GM18858 (cell line): ENCODE data around the gene PEX7.
"Not testable (repeated sequence)": the region's sequence is repeated elsewhere in the genome, so short reads cannot be mapped to it uniquely, and the experiment has no call there.

Source experiments
- ATAC-seq: cut with Tn5 transposase; IDR thresholded peaks from one replicate; pipeline ENCODE4 v1.9.1; 2021; ENCODE audit not compliant: unreplicated experiment

PEX7 gene

DNA sequence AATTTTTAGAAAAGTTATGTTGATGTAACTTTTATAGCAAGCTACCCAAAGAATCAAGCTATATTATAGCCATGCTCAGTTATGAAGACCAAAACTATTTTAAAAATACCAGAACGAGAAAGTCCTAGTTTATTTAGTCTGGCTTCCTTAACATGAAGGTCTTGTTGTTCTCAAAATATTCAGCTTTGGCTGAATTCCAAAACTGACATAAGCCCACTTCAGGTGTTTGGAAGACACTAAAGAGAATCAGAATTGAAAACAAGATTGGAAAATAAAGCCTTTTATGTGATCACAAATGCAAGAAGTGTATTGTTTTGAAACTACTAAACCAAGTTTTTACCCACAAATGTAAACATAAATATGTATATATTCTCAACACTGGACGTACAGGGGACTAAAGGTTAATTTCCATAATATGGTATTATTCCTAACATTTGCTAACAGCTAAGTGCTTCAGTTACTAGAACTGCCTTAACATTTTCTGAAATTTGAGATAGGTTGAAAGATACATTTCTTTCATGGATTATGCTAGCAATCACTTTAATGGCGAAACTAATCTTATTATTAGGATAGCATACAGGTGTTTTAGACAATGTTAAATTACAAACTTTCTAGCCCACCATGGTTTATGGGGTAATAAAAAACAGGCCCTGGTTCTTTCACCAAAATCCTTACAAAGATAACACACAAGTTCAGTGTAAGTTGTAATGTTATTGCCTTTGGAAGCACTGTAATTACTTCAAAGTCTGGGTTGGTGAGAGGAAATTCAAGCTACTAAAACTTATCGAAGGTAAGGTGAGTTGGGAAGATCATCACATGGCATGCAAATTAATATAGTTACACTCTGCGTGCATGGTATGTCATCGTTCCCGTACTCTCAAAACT is 31.7 kb upstream of the PEX7 start:
- no peak for ATAC-seq

DNA sequence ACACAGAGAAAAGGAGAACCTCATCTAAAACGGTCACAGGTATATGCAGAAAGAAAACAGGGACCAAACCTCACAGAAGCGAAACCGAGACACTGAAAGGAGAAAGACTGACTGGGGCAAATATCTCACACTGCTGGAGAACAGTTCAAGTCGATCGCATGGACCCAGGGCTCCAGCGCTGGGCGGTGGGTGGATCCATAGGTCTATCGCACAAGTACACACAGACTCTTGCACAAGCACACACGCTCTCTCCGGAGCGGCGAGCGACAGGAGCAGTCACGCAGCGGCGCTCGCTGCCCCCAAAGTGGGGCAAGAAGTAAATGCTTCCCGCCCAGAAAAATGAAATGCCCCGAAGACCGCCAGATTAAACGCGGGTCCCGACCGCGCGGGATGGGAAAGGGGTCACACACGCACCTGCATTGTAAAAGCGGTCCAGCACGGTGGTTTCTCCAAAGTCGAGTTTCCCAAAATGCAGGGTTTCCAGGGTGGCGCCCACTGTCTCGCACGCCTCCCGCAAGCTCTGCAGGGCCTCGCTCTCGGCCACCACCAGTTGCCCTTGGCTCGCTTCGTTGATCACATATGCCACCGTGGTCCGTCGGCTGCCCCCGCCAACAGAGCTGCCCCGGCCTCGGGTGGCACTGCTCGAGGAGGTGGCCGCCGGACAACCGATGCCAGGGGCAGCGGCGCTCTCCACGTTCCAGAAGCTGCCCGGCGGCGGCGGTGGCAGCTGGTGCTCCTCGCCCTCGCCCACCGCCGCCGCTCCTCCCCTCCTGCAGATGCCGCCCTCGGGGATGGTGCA is 30.9 kb upstream of the PEX7 start:
- peak; percentile 40 for ATAC-seq

DNA sequence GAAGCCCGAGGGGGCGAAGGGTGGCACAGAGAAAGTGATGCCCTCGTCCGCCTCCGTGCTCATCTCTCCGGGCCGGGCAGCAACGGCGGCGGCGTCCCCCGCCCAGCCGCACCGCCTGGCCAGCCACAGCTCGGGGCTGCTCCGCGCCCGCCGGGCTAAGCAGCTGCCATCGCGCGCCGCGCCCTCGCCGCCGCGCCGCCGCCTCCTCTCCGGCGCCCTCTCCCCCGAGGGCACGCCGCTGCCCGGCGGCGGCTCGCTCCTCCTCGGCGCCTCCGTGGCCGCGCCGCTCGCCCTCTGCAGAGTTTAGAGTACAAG is 30.3 kb upstream of the PEX7 start:
- no peak for ATAC-seq

DNA sequence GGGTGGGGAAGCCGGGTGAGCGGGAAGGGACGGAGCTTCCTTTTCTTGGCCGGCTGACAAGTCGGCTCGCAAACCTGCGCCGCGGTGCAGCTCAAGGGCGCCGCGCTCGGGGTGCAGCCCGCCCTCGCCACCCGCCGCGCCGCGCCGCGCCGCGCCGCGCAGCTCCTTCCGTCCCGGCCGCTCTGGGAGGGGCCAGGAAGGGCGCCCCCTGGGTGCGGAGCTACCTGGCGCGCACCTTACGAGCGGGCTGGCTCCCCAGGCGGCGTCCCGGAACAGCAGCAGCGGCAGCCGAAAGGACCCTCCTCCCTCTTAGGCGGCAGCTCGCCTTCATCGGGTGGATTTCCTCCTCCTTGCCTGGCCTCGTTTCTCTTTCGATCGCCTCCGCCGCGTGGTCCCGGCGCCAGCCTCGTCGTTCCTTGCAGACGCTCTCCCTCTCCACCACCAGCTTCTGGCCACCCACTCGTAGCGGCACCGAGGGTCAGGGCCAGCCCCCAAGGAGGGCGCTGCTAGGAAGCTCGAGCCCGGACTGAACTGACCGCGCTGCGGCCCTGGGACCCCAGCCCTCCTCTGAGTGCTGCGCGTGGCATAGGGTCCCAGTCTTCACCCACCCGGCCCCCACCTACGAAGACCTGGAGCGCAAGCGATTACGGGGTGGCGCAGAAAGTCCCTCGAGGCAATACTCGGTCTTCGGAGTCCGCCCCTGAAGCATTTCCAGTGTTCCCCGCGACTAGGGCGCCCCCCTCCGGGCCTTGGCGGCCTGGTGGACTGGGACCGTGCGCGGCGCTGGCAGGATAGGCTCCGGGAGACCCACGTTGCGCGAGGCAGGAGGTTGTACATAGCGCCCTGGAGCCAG is 29.8 kb upstream of the PEX7 start, which contains the start of gene MAP3K5:
MAP3K5 (minus strand) TSS at position 68 of the 853 bp plus-strand sequence. CDS start 320 bp downstream, outside the sequence.
- peak; percentile 45 for ATAC-seq

DNA sequence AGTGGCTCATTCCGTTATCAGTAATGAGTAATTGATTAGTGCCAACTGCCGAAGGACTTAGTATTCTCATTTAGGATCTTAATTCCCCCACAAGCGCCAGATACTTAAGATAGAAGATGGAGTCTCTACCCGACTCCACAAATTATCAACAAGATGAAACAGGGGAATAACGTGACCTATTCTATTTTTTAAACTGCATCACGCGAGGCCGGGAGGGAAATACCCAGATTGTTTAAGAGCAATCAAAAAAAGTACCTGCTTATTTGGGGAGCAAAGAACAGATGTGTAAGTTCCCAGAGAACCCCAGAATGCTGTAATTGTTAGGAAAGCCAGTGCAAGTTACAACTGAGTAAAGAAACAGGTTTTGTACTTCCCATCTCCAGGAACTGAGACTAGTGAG is 29.0 kb upstream of the PEX7 start:
- no peak for ATAC-seq

DNA sequence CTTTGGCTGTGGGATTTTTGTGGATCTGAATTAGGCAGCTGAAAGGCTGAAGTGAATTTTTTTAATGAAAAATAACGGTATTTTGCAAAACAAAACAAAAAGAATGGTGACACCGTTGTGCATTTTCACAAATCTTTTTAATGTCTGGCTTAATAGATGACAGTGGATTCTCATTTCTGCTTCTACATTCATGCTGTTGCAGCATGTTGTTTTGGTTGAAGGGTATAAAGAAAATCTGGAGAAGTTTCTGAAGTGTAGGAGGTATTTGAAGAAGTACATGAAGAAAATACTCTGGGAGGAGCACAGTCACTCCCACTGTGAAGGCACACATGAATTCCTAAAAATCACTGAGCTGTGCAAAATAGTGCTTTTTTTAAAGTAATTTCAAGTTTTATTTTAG is 27.0 kb upstream of the PEX7 start:
- no peak for ATAC-seq

DNA sequence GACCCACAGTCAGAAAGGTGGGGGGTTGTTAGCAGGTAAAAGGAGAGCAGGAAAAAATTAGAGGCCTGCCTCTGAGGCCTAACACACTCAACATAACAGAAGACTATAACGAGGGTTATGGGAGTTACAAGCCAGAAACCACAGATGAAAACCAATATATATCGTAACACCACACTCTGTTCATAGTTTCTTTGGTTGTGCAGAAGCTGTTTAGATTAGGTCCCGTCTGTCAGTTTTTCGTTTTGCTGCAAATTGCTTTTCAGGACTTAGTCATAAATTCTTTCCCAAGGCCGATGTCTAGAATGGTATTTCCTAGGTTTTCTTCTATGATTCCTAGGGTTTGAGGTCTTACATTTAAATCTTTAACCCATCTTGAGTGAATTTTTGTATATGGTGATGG is 26.4 kb upstream of the PEX7 start:
- ATAC-seq, result no peak

DNA sequence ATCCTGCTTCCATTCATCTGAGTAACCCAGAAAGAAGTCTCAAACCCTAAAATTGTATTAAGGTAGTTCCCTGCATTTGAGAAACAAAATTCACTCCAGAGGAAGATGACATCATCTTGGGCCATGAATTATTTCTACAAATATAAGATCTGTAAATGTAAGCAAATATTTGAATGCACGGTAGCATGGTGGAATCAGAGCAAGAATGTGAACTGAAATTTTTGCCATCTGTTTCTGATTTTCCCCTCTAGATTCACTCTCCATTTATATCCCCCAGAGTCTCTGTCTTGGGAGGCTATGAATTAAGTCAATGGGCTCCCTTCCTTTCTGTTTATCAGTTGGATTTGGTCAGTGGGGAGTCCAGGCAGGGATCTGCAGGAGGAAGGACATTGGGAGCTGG is 24.3 kb upstream of the PEX7 start:
- ATAC-seq, result no peak

DNA sequence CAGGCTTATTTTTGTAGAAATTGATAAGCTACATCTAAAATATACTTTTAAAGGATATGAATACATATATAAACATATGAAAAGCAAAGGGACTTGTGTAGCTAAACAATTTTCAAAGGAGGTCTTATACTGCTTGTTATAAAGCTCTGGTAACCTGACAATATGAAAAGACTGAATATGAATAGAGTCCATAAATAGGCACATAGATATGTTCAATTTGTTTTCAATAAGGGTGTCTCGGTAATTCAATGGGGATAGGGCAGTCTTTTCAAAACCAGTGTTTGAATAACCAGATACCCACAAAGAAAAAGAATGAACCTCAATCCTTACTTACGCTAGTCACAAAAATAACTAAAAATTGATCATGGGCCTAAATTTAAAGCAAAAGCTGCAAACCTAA is 20.8 kb upstream of the PEX7 start:
- ATAC-seq, result no peak

DNA sequence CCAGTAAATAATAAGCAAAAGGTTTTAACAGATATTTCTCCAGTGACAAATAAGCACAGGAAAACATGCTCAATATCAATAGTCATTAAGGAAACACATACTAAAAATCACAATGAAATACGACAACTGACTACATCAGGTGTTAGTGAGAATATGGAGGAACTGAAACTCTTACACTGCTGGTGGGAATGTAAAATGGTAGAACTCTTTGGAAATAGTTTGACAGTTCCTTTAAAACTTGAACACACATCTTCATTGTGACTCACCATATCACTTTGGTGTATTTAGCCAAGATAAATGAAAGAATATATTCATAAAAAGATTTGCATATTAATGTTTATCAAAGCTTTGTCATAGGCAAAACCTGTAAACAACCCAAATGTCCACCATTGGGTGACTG is 18.8 kb upstream of the PEX7 start:
- no peak for ATAC-seq

DNA sequence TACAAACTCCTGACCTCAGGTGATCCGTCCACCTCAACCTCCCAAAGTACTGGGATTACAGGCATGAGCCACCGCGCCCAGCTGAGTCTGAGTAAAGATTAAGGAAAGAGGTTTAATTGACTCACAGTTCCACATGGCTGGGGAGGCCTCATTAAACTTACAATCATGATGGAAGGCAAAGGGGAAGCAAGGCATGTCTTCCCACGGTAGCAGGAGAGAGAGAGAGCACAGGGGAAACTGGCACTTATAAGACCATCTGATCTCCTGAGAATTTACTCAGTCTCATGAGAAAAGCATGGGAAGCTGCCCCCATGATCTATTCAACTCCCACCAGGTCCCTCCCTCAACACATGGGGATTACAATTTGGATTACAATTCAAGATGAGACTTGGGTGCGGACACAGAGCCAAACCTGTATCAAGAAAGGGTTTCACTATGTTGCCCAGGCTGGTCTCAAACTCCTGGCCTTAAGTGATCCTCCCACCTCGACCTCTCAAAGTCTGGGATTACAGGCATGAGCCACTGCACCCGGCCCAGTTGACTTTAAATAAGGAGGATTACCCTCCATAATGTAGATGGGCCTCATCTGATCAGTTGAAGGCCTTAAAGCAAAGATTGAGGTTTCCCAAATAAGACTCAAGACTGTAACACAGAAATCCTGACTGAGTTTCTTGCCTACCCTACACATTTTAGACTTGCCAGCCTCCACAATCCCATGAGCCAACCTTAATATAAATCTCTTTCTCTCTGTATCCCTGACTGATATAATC is 13.1 kb upstream of the PEX7 start:
- ATAC-seq, result no peak

DNA sequence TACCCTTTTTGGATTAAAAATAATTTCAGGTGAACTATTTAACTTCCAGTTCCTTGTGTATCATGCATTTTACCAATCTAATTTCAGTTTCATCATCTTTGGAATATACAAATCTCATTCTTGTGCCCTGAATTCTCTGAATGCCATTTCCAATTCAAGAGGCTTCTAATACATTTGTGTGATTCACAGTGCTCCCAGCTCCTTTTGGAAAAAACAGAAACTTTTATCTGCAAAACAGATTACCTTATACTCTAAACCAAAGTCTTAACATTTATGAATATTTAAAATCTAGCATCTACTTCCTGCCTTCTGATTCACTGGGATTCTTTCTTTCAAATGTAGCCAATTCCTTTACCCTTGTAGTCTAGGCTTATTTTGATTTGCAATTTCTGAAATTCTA is 11.1 kb upstream of the PEX7 start:
- ATAC-seq, result no peak

DNA sequence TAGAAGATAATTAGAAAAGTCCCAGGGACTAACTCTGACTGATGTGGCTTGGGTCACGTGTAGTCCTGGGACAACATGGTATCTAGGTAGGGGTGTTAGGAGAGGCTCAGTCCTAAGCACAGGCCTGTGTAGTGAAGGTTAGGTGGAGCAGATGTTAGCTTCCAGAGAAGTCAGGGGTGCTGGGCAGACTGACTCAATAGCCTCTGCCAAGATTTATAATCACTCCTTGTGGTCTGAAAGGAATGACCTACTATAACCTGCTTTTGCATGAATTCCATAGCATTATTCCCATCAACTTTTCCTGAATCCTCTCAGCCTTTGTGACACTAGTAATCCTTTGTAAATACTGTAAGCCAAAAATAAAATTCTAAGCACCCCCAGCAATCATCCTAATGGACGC is 10.2 kb upstream of the PEX7 start:
- ATAC-seq, result no peak

DNA sequence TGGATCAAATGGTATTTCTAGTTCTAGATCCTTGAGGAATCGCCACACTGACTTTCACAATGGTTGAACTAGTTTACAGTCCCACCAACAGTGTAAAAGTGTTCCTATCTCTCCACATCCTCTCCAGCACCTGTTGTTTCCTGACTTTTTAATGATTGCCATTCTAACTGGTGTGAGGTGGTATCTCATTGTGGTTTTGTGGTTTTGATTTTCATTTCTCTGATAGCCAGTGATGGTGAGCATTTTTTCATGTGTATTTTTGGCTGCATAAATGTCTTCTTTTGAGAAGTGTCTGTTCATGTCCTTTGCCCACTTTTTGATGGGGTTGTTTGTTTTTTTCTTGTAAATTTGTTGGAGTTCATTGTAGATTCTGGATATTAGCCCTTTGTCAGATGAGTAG is 6.8 kb upstream of the PEX7 start:
- ATAC-seq, result not testable (repeated sequence)

DNA sequence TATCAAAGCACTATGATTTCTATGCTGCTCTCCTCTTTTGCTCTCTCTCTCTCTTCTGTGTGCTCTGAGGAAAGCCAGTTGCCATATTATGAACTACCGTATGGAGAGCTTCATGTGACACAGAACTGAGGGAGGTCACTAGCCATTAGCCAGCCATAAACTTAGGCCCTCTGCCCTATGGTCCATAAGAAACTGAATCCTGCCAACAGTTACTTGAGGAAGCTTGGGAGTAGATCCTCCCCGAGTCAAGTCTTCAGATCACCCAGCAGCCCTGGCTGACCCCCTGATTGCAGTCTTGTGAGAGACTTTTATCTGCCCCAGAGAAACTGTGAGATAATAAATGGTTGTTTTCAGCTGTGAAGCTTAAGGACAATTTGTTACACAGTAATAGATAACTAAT is 5.7 kb upstream of the PEX7 start:
- ATAC-seq, result no peak

DNA sequence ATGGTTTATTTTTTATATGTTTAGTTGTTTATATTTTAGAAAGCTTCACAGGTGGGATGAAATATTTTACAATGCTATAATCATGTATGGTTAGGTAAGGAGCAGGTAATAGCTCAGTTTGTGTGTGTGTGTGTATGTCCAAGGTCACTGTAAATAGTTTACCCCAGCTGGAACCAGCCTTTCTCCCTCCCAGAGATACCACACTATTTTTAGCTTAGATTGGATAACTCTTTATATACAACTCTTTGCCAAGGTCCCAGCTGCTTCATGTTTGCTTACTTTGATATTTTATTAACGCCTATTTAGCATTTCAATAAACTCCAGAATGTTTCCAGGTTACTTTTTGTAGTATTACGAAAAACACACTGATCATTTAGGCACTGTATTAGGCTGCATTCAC is 1.8 kb upstream of the PEX7 start:
- no peak for ATAC-seq

DNA sequence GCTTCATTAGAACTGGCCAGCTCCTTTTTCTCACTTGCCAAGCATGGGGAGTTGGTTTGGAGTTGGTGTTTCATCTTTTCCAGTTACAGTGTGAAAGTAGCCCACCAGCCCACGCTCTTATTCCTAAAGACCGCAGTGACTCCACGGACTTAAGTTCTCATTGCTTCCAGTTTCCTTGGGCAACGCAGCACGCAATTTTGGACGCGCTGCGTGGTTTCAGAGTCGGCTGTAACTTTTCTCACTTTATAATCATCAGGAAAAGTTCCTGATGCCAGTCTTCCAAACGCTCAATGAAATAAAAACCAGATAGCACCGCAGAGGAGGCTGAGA is 381 bp upstream of the PEX7 start:
- ATAC-seq, result no peak

DNA sequence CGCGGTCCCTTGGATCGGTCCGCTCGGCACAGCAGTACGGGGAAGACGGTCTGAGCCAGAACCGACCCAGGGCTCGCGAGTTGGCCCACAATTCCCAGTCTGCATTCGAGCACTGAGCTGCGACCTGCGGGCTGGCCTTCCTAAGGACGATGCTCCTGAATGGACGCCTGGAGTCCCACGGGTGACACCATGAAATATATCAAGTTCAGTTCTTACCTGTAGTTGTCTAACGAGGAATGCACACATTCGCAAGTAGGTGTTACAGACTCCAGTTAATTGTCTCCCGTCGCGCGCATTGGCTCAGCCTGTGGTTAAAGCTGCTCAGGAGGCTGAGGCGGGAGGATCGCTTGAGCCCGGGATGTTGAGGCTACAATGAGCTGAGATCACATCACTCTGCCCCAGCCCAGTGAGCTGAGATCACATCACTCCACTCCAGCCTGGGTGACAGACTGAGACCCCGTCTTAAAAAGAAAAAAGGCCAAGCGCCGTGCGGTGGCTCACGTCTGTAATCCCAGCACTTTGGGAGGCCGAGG is 802 bp downstream of the PEX7 start:
- no peak for ATAC-seq

DNA sequence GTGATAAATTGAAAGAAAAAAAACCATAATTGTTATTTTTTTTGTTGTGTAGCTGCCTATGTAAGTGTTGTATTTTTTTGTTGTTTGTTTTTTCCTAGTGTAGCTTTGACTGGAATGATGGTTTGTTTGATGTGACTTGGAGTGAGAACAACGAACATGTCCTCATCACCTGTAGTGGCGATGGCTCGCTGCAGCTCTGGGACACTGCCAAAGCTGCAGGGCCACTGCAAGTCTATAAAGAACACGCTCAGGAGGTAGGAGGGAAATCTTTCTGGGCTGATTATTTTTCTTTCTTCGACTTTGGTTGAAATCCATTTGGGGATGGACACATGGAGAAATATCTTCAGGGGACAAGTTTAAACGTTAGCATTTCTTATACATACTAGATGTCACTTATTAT is 3.8 kb downstream of the PEX7 start:
- no peak for ATAC-seq

DNA sequence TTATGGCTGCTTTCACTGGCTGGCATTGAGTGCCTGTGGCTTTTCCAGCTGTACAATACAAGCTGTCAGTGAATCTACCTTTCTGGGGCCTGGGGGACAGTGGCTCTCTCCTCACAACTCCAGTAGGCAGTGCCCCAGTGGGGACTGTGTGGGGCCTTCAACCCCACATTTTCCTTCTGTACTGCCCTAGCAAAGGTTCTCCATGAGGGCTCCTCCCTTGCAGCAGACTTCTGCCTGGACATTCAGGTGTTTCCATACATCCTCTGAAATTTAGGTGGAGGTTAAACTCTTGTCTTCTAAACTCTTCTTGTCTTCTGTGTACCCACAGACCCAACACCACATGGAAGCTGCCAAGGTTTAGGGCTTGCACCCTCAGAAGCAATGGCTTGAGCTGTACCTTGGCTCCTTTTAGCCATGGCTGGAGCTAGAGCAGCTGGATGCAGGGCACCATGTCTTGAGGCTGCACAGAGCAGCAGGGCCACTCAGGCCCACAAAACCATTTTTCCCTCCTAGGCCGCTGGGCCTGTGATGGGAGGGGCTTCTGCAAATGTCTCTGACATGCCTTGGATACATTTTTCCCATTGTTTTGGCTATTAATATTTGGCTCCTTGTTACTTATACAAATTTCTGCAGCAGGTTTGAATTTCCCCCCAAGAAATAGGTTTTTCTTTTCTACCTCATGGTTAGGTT is 9.6 kb downstream of the PEX7 start:
- ATAC-seq, result no peak
